Fibroblast of skin of back (primary cell): Measurements from ENCODE around the gene GGCX.

ENCODE experiments used
- DNase-seq: peaks from one replicate; pipeline ENCODE4 v3.0.0-alpha.2; 2013

GGCX gene

DNA sequence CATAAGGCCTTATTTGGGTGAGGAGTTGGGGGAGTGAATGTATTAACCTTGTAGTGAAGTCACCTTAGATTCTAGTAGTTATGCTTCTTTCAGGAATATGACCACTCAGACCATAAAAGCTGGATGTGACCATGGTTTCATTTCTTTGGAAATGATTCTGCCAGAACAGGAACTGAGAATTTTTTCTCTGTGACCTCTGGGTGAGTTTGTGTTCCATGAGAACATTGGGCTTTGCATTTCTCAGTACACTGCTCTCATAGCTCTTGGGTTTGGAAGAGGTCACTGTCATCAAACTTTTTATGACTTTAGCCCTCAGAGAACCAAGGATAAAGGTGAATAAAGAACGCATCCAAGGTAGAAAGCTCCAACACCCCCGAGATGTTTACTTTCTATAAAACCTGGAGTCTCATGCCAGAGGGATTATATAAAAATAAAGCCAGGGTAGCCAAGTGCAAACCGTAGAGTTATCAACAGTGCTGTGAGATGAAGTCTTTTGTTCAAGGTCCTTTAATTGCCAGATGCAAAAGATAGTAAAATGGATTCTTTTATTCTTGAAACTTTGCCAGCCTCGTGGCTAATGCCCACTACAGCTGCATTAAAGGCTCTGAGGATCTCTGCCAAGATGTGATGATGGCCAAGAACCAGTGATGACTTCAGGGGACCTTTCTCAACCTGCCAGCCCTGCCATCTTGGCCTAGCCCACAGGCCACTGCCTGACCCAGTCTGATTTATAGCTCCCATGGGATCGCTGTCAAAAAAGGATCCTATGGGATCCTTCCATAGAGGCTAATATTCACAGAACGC is 50.1 kb downstream of the GGCX start:
- no peak for DNase-seq

DNA sequence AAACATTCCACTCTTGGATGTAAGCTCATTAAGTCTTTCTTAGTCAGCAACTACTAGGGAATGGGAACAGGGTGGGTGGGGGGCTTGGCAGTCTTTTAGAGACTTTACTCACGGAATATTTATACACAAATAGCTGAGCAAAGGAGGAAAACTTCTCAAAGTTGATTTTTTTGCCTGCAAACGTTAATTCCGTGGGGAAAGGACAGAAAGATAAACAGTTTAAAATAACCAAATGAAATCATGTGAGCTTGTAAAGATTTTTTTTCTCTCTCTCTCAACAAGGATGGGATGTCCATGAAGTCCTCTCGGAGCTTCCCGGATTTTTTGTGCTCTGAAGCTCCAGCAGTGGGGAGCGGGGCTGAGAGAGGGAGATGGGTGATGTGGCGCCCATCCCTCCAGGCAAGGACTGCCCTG is 54.5 kb downstream of the GGCX start:
- DNase-seq: peak; percentile 43

DNA sequence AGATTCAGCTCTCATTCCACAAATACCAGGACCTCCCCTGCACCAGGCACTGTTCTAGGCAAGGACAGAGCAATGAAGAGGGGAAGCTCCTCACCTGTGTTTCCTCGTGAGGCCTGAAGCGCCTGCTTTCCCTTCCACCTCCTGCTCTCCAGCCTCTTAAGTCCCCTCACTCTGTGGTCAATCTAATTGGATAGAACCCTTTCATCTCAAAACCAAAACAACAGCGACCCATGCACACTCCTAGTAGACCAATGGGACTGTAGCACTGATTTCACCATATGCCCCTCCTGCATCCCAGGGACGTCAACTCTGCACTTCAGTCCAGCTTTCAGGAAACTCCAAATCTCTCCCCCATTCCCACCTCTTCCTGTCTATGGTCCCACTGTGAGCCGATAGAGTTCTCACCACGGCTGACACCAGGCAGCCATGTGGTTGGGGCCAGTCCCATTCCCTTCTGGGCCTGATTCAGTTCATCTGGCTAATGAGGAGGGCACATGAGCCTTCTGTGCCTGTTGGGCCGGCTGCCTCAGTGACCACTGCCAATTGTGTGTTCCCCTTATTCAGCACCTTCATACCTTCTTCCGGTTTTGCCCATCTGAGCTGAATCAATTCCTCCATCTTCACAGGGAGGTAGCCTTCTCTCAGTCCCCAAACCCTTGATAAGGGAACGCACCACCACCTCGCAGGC is 55.6 kb downstream of the GGCX start:
- DNase-seq: no peak

DNA sequence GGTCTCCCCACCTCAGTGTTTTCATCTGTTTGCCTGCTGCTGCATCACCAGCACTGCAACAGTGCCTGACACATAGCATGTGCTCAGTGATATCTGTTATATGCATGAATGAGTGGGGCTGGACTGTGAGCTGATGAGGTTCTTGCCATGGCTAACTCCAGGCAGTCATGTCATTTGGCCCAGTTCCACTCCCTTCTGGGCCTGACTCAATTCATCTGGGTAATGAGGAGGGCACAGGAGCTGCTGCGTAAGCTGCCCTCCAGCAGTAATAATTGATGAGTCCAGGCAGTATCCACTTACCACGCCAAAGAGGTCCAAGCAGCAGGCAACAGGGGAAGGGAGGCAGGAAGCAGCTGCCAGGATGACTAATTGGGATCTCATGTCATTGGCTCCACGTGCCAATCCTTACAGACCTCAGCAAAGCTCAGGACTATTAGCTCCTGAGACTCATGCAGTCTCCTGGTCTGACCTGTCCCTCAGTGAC is 56.5 kb downstream of the GGCX start:
- peak; percentile 90 for DNase-seq

DNA sequence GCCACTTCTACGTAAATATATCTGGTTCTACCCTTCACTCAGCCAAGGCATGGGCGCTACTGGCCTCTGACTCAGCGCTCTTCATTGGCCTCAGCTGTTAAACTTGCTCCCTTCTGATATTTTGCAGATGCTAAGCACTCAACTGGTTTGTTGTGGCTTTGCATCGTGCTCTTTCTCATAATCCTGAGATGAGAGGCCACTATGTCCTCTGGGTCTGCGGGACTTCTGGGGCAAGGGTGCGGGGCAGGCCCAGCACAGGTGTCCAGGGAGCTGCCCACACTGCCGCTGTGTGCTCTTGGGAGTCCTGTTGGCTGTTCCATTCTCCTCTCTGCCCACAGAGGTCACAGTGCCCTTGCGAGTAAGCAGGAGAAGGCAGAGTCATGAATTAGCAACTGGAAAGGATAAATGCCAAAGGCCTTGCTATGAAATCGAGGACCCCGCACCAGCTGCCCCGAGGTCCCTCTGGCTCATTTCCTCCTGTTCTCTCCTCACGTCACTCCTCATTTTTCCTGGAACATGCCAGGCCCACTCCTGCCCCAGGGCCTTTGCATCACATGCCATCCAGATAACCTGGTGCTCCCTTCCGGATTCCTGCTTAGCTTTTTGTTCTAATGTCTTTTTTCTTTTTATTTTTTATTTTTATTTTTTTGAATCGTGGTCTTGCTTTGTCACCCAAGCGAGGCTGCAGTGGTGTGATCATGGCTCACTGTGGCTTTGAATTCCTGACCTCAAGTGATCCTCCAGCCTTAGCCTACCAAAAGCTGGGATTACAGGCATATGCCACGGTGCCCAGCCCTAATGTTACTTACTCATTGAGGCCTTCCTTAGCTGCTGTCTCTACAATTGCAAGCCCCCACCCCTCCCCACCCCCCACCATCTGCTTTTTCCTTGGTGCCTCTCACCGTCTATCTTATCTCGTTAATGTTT is 57.2 kb downstream of the GGCX start:
- peak; percentile 22 for DNase-seq

DNA sequence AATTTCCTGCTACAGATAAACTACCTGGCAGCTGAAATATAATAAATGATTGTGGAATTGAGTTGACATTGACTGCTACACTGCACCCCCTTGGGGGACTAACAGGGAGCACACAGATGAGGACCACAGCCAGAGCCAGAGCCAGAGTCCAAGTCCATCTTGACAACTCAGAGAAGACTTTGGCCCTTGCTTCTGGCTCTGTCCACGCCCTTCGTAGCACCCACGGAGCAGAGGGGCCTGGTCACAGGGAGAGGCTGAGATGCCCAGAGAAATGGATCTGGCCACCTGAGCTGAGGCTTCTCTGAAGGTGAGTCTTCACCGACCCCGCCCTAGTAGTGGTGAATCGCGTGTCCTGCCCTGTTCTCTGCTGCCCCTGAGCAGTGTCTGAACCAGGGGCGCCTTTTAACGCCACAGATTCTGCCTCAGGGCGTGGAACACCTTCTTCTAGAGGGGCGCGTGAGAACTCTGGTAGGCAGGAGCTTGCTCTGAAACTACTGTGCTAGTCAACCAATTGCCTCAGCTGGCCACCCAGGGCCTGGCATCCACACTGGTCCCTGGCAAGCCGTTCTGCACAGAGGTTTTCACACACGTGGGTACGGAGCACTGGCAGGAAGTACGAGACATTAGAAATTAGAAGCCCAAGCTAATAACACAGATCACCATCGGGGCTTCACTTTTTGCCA is 58.0 kb downstream of the GGCX start:
- no peak for DNase-seq

DNA sequence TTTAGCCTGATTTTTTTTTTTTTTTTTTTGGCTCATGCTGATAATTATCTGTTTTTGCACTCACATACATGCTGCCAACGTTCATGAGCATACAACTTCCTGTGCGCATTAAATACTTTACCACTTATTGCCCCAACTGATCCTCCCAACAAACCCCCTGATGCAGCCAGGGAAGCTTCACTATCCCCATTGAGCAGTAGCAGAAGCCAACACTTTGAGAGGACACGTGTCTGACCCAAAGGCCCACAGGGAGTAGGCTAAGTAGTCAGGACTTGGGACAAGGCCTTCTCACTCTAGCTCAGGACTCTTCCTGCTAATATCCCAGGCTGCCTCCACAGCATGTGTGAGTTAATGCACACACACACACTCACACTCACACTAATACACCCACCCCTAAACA is 58.6 kb downstream of the GGCX start:
- no peak for DNase-seq

DNA sequence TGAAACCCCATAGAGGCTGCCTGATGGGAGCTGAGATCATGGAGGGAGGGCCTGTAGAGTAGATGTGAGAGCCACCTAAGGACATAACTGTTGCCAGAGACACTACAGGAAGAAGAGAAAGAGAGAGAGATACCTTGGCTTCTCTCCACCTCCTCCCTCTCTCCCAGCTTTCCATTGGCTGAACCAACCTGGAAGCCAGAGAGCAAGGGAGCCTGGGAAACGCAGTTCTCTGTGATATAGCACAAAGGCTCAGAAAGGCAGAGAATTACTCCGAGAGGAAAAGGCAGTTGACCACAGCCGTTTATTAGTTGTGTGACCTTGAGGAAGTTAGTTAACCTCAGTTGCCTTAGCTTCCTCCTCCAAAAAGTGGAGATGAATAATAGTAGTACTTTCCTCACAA is 60.0 kb downstream of the GGCX start:
- DNase-seq: no peak

DNA sequence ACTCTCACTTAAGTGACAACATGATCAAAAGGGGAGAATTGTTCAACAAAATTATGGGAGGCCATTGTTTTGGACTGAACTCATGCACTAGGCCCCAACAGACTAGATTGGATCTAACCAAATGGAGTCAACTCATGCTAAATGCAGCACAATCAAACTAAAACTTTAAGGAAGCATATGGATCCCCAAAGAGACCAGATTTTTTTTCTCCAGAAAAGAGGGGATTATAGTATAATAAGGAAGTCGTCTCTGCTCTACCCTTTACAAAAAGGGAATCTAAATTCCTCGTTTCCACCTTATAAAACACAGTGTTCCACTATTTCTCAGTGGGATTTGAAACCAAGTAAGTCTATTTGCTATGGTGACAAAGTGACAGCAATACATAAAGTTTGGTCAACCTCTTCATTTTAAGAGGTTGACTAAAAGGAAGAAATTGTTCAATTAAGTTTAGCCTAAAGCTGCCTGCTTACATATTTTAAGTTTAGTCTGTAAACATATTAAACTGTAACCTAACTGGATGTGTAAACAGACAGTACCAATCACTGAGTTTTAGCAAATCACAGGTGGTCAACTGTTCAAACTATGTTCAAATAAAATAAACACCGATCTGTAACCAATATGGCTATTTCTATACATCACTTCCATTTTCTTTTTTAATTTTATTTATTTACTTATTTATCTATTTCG is 63.2 kb downstream of the GGCX start:
- no peak for DNase-seq

DNA sequence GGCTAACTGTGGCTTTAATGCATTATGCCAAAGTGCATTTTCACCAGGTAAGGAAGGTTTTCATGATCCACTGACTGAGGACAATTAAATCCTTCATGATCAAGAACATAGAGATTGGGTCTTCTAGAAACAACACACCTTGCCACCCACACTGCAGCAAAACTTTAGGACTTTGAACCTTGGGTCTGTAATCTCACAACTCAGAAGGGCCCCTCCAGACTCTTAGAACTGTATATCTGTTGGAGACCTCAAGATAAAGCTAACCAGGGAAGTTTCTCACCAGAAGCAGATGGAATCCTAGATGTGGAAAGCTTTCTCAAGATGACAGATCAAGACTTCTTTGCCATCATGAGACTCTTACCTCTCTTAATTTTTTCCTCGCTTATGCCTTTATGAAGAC is 64.9 kb downstream of the GGCX start:
- DNase-seq: no peak
